HAP-1 (cell line): ENCODE results near the gene ITPK1.

ENCODE experiments used
- DNase-seq, 2 experiments: peaks; one replicate each; pipeline ENCODE4 v3.0.0-alpha.2; 2016 to 2020; ENCODE audit warnings: low spot score in 2 of 2
- H3K27me3 ChIP-seq: fragments of 250-450 bp; sonication (Bioruptor Pico); 2 replicates; pipeline ENCODE4 v1.5.1; 2020; ENCODE audit warnings: low read depth, mild to moderate bottlenecking, moderate library complexity
- H3K36me3 ChIP-seq: fragments of 250-450 bp; sonication (Bioruptor Pico); replicated peaks from 2 replicates; pipeline ENCODE4 v1.5.1; 2020; ENCODE audit warnings: mild to moderate bottlenecking
- H3K4me1 ChIP-seq: fragments of 250-450 bp; sonication (Bioruptor Pico); 2 replicates; pipeline ENCODE4 v1.5.1; 2020; ENCODE audit warnings: mild to moderate bottlenecking
- H3K4me3 ChIP-seq: fragments of 250-450 bp; sonication (Bioruptor Pico); 2 replicates; pipeline ENCODE4 v1.5.1; 2020; ENCODE audit warnings: mild to moderate bottlenecking, moderate library complexity
- H3K9me3 ChIP-seq: fragments of 250-450 bp; sonication (Bioruptor Pico); 2 replicates; pipeline ENCODE4 v1.5.1; 2020; ENCODE audit warnings: mild to moderate bottlenecking, moderate library complexity
- in situ Hi-C: fragments of 300-500 bp; cut with MboI; formaldehyde crosslinking; loops from 3 replicates; pipeline ENCODE4 v1.14.3; 2020; ENCODE audit warnings: low sequenced_read_pairs, inconsistent platforms, mixed read lengths

ITPK1 gene

GRCh38 chr14:92935446-92935845 is 180.3 kb downstream of the ITPK1 start:
- H3K27me3 ChIP-seq = no peaks in the 10 kb centered on the region
- 0 out of 2 replicates have a peak, but pooled peaks cover 4% of the 10 kb centered on the region for H3K36me3 ChIP-seq
- no peaks in the 10 kb centered on the region for H3K4me1 ChIP-seq
- no peak for DNase-seq
- in situ Hi-C loops = no loop called here
- H3K9me3 ChIP-seq = no peaks in the 10 kb centered on the region
- no peak overlapping the region for H3K4me3 ChIP-seq

- no peaks in the 10 kb centered on the region for H3K4me1 ChIP-seq
- H3K9me3 ChIP-seq = no peaks in the 10 kb centered on the region
- in situ Hi-C loops = no loop called here
- H3K27me3 ChIP-seq = no peaks in the 10 kb centered on the region
- 0 out of 2 replicates have a peak, but pooled peaks cover 4% of the 10 kb centered on the region for H3K36me3 ChIP-seq
- no peak overlapping the region for H3K4me3 ChIP-seq
- no peak for DNase-seq
These were observed 181.3 kb downstream of the ITPK1 start for GRCh38 chr14:92934196-92935085.

DNA sequence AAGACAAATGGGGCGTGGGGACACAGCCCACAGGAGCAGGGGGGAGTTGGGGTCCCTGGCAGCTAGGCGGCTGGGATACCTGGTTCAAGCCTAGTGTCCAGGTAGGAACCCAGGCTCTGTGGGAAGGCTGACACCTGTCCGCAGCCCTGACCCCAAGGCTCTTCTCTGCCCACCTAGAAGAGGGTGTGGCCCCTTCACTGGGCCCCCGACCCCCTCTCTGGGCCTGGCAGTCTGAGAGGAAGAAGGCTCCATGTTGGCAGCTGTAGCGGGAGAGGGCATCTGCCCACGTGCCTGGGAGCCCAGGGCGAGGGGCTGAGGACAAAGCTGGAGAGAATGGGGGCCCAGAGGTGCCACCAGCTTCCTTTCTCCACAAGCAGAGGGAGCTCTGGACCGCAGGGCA is 182.2 kb downstream of the ITPK1 start:
- Histone ChIP-seq H3K4me1 (no peaks in the 10 kb centered on the region), H3K27me3 (no peaks in the 10 kb centered on the region), H3K9me3 (no peaks in the 10 kb centered on the region), H3K36me3 (0 out of 2 replicates have a peak, but pooled peaks cover 4% of the 10 kb centered on the region), H3K4me3 (no peak overlapping the region)
- in situ Hi-C loops = no loop called here
- no peak for DNase-seq

DNA sequence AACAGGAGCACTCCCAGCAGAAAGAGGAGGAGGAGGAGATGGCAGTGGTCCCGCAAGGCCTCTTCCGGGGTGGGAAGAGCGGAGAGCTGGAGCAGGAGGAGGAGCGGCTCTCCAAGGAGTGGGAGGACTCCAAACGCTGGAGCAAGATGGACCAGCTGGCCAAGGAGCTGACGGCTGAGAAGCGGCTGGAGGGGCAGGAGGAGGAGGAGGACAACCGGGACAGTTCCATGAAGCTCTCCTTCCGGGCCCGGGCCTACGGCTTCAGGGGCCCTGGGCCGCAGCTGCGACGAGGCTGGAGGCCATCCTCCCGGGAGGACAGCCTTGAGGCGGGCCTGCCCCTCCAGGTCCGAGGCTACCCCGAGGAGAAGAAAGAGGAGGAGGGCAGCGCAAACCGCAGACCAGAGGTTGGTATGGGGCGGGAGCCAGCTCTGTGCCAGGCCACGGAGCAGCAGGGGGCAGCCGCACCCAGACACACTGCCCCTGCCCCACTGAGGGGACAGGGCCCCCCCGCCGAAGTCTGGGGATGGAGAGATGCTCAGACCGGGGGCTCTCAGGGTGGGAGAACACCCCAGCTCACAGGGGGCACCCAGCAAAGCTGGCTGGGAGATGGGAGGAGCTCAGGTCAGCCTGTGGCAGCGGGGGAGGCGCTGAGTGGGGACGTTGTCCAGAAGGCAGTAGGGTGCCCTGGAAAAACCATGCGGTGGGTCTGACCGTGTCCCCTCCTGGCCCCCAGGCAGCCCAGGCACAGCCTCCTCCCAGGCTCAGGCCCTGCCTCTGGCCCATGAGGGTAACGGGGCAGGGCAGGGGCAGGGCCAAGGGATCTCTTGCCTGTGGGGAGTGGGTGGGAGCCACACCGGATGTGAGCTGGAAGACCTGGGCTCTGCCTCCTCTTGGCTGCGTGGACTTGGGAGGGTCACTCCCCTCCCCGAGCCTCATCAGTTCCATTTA is 183.0 kb downstream of the ITPK1 start:
- Histone ChIP-seq H3K9me3 (no peaks in the 10 kb centered on the region), H3K4me1 (no peaks in the 10 kb centered on the region), H3K27me3 (no peaks in the 10 kb centered on the region), H3K4me3 (no peak overlapping the region), H3K36me3 (0 out of 2 replicates have a peak, but pooled peaks cover 4% of the 10 kb centered on the region)
- in situ Hi-C loops = no loop called here
- DNase-seq = no peak

GRCh38 chr14:92931681-92932447 is 183.9 kb downstream of the ITPK1 start:
- DNase-seq = no peak
- Histone ChIP-seq H3K36me3 (0 out of 2 replicates have a peak, but pooled peaks cover 4% of the 10 kb centered on the region), H3K4me3 (no peak overlapping the region), H3K9me3 (no peaks in the 10 kb centered on the region), H3K27me3 (no peaks in the 10 kb centered on the region), H3K4me1 (no peaks in the 10 kb centered on the region)
- in situ Hi-C loops = no loop called here

DNA sequence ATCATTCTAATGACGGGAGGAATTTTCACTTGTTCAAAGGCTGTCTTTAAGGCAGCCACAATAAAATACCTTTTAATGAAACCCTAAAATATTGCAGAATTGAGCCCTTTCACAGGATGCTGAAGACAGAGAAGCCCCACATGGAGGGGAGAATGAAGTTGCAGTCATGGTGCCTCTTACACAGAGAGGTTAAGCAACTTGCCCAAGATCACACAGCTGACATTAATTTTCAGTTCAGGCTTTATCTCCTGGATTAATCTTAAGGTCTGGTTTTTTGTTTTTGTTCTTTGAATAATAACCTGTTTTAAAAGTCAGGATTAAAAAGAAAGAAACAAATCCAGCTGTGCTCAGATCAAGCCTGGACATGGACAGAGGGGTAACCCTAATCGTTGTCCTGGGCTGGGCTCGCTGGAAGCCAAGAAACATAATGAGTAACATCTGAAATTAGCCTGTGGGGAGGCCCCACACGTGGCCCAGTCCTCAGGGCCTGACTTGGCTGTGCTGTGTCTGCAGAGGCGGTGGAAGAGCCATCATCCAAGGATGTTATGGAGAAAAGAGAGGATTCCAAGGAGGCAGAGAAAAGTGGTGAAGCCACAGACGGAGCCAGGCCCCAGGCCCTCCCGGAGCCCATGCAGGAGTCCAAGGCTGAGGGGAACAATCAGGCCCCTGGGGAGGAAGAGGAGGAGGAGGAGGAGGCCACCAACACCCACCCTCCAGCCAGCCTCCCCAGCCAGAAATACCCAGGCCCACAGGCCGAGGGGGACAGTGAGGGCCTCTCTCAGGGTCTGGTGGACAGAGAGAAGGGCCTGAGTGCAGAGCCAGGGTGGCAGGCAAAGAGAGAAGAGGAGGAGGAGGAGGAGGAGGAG is 184.8 kb downstream of the ITPK1 start:
- no peaks in the 10 kb centered on the region for H3K4me1 ChIP-seq
- no peaks in the 10 kb centered on the region for H3K9me3 ChIP-seq
- in situ Hi-C loops = no loop called here
- DNase-seq = no peak
- 0 out of 2 replicates have a peak, but pooled peaks cover 1% of the 10 kb centered on the region for H3K36me3 ChIP-seq
- H3K4me3 ChIP-seq = no peak overlapping the region
- H3K27me3 ChIP-seq = no peaks in the 10 kb centered on the region

- no peak for DNase-seq
- in situ Hi-C loops = no loop called here
- H3K36me3 ChIP-seq = no peaks in the 10 kb centered on the region
- H3K4me1 ChIP-seq = no peaks in the 10 kb centered on the region
- H3K4me3 ChIP-seq = no peak overlapping the region
- H3K9me3 ChIP-seq = no peaks in the 10 kb centered on the region
- no peaks in the 10 kb centered on the region for H3K27me3 ChIP-seq
These were observed 185.8 kb downstream of the ITPK1 start for GRCh38 chr14:92929689-92930608.

GRCh38 chr14:92928961-92929688 is 186.6 kb downstream of the ITPK1 start:
- no peaks in the 10 kb centered on the region for H3K36me3 ChIP-seq
- H3K9me3 ChIP-seq = no peaks in the 10 kb centered on the region
- H3K4me1 ChIP-seq = no peaks in the 10 kb centered on the region
- no peak overlapping the region for H3K4me3 ChIP-seq
- in situ Hi-C loops = no loop called here
- no peaks in the 10 kb centered on the region for H3K27me3 ChIP-seq
- DNase-seq = no peak

- Histone ChIP-seq H3K27me3 (no peaks in the 10 kb centered on the region), H3K9me3 (no peaks in the 10 kb centered on the region), H3K36me3 (no peaks in the 10 kb centered on the region), H3K4me1 (no peaks in the 10 kb centered on the region), H3K4me3 (no peak overlapping the region)
- DNase-seq = no peak
- in situ Hi-C loops = no loop called here
These were observed 187.5 kb downstream of the ITPK1 start for GRCh38 chr14:92928258-92928629.

DNA sequence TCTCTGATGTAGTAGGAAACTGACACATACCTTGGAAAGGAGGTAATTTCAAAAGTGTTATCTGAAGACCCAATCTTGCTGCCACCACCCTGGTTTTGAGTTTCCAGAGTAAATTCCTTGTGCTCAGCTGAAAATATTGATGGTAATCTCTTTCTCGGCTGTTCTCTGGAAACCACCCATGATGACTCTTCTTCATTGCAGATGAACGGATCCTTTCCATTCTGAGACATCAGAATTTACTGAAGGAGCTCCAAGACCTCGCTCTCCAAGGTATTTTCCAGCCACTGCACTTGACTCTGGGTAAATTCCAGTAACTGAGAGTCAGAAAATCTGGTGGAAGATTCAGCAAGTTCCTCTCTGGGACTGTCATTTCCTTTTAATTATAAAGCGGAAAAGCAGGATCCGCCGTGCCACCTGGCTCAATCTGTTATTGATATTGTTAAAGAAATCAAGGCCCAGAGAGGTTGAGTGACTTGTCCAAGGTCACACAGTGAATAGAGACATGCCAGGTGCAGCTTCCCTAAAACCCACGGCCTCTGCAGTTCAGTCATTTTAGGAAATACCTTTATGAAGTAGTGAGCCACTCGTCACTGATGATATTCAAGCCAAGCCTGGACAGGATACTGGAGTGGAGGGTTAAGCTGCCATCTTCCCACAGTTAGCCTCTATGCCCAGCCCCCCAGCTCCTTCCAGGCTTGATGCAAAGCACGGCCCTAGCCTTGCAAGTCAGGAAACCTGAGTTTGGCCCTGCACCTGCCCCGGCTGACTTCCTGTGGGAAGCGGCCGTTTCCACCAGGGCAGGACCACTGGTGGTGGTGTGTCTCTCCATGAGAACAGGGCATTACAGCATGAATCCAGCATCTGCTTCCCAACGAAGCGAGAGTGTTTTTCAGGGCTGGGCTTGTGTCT is 188.1 kb downstream of the ITPK1 start:
- Histone ChIP-seq H3K4me3 (no peak overlapping the region), H3K27me3 (no peaks in the 10 kb centered on the region), H3K36me3 (no peaks in the 10 kb centered on the region), H3K9me3 (no peaks in the 10 kb centered on the region), H3K4me1 (no peaks in the 10 kb centered on the region)
- no peak for DNase-seq
- in situ Hi-C loops = no loop called here

- no peak overlapping the region for H3K4me3 ChIP-seq
- no peak for DNase-seq
- H3K4me1 ChIP-seq = no peaks in the 10 kb centered on the region
- in situ Hi-C loops = no loop called here
- no peaks in the 10 kb centered on the region for H3K36me3 ChIP-seq
- no peaks in the 10 kb centered on the region for H3K9me3 ChIP-seq
- H3K27me3 ChIP-seq = no peaks in the 10 kb centered on the region
These were observed 188.8 kb downstream of the ITPK1 start for GRCh38 chr14:92926931-92927330.
